Hindlimb muscle (tissue), 1 donor: ENCODE results near the gene RAP1GDS1. TPM values are rescaled to one million over a fixed set of nuclear protein-coding genes. Genes with fewer than 3 reads are reported as not detected.
"Not testable (repeated sequence)": the region's sequence is repeated elsewhere in the genome, so short reads cannot be mapped to it uniquely, and the experiment has no call there.

Experiments used
- DNase-seq: peaks from one replicate; pipeline ENCODE4 v3.0.0-alpha.2; 2013
- polyA plus RNA-seq: library from polyadenylated mRNA; unstranded; fragments of 120-200 nt; gene quantifications from one replicate; pipeline ENCODE4 v1.2.1, GENCODE V29; 2013; ENCODE audit not compliant: insufficient read length

RAP1GDS1 gene
- polyA plus RNA-seq, 1 donor = 24.0 TPM

DNA sequence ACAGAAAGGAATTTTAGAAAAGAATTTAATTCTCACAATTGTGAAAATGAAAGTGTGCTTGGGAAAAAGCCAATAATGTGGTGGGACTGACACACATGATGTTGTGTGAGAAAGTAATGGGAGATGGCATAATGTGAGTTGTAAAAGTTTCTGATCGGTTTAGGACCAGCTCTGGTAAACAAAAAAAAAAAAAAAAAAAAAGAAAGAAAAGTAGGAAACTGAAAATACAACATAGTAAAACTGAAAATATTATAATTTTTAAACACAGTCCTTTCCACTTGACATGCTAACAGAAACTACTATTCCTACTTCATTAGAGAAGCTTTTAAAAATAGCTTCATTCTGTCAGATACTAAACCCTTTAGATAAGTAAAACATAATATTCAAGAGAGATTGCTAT is 28.2 kb downstream of the RAP1GDS1 start:
- DNase-seq = no peak

DNA sequence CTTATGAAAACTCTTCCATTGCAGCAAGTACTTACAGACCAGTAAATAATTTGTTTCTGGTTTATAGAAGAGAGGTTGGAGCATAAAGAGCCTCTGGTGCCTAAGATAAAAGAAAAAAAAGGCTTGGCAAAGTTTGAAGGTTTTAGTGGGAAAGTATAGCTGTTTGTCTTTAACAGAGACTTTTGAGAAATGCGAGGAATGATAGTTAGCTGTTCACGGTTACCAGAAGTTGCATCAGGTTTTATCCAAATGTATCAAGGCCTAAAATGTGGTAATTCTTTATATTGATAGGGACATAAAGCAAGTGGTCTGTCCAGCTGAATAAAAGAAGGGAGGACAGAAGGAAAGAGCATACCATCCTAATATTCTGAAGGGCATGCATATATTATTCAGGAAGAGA is 29.3 kb downstream of the RAP1GDS1 start:
- DNase-seq = no peak

DNA sequence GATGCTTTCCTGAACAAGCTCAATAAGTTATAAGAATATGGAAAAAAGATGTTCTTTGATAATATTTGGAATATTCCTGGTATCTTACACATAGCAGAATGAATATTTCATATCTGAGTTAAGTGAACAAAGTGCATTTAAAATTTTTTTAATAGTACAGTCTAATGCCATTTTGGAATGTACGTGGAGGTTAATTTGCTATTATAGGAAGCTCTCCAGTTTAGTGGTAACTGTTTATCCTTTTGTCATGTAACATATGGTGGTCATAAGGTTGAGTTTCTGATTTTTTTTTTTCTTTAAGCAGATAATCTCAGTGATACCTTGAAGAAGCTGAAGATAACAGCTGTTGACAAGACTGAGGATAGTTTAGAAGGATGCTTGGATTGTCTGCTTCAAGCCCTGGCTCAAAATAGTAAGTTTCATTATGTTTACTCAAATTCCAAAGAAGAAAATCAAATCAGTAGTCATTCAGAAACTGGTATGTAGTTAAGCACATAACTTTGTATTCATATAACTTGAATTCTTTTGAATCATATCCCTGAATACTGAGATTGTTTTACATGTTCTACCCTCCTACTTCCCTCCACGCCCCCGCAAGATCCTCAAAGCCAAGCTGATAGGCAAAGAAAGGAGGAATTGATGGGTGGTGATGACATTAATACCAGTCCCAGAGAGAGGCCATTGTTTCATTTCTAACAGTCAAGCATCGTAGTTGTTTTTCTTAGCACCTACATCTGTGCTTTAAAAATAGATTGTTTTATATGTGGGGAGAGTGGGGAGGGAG is 32.1 kb downstream of the RAP1GDS1 start:
- no peak for DNase-seq

DNA sequence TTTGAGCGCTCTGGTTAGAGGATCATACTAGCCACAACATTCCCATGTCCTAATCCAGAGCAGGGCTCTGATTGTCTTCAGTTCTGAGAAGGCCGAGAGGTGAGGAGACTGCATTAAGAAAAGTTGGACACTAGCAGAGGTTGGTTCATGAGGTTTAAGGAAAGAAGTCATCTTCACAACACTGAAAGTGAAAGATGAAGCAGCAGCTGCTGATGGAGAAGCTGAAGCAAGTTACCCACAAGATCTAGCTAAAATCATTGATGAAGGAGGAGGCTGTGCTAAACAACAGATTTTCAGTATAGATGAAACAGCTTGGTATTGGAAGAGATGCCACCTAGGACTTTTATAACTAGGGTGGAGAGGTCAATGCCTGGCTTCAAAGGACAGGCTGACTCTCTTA is 36.8 kb downstream of the RAP1GDS1 start:
- no peak for DNase-seq

DNA sequence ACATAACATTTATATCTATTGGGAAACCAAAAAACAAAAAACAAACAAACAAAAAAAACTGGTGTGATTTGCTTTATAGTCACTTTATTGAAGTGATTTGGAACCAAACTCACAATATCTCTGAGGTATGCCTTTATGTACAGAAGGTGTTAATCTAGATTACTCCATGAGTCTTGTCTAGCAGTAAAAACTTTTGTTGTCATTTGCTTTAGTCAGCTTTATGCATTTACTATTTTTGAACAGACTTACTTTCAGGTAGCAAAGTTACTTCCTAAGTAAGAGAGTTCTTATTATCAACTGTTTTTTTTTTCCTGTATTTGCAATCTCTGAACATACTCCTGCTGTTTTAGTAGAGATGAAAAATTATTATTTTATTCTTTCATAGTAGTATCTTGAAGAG is 39.5 kb downstream of the RAP1GDS1 start:
- no peak for DNase-seq

DNA sequence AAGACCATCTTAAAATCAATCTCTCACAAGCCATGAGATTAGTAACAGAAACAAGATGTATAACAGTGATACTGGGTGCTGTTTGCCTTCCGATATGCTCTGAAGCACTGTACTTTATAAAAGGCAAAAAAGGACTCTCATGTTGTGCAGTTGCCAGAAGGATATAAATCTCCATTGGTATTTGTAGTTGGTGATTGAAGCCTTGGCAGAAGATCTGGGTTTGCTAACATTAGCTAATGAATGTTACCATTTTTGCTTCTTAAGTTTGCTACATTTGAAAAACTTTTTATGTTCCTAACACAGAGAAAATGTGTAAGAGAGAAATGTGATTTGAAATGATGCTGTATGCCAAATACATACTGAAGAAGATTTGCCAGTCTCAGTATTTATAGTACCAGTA is 44.4 kb downstream of the RAP1GDS1 start:
- no peak for DNase-seq

DNA sequence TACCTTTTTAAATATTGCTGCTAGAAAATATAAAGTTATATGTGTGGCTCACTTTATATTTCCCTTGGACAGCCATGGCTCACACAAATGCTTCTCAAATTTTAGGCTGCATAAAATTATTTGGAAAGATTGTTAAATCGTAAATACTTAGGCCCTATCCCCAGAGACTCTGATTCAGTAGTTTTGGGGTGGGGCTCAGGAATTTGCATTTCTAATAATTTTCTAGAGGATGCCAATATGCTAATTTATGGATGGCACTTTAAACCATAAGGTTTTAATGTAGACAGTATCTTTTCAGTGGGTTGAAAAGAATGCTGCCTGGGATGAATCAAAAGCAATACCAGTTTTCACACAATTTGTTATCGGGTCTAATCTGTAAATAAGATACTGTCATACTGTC is 49.7 kb downstream of the RAP1GDS1 start:
- DNase-seq = no peak

DNA sequence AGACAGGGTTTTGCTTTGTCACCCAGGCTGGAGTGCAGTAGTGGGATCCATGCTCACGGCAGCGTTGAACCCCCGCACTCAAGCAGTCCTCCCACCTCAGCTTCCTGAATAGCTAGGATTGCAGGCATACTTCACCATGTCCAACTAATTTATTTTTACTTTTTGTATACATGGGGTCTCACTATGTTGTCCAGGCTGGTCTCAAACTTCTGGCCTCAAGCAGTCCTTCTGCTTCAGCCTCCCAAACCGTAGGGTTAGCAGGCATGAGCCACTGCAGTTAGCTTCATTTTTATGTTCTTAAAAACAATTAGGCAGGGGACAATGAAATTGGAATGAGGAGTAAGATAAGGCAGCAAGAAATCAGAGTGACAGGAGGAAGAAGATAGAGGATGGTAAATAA is 50.5 kb downstream of the RAP1GDS1 start:
- DNase-seq = no peak

DNA sequence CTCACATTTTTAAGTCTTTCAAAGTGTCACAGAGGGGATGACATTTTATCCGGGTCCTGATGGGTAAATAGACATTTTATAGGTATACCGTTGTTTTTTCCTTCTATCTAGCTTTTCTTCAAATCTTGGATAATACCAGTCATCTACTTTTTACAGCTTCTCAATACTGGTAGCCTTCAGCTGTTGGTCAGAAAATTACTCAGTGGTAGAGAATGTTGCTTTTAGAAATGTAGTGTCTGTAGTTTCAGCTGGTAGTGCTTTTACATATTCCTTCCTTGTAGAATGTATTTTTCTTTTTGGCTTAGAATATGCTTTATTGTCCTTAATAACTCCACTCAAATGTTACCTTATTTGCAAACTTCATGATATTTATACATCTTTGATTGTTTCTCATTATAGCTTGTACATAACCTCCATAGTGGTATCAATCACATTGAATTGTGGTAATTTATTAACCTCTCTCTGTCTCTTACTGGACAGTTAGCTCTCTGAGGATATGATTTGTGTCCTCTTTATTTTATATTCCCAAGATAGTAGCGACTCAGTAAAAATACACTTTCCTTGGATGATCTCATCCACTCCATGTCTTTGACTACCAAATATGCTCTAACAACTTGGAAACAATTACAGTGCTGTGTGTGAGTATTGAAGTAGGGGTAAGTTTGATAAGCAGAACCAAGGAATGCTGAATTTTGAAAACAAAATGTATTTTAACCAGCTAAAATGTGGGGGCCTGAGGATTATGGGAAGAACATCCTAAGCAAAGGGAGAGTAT is 53.8 kb downstream of the RAP1GDS1 start:
- no peak for DNase-seq

DNA sequence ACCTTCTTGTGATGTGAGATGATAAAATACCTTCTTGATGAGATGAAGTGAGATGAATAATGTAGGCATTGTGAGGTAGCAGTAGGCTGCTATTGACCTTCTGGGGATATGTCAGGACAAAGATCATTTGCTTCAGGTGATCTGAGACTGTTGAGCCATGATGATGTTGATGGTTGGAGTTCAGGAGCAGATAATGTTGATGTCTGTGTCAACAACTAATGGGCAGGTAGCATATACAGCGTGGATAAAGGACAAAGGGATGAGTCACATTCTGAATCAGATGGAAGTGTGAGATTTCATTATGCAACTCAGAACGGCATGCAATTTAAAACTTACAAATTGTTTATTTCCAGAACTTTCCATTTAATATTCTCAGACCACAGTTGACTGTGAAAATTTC is 57.3 kb downstream of the RAP1GDS1 start:
- no peak for DNase-seq

DNA sequence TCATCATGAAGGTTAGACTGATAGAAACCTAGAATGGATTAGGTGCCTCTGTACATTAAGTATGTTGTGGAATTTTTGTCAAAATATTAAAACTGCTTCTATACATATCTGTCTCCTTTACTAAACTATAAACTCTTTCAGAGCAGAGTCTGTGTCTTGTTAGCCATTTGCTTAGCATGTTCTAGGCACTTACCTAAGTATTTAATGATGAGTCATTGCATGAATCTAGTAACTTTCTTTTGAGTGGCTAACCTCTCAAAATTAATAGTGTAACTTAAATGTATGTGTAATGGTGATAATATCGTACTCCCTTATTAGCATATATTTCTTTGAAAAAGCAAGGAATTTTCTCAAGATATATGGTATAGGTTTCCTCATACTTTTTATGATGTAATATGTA is 57.8 kb downstream of the RAP1GDS1 start:
- DNase-seq = no peak

DNA sequence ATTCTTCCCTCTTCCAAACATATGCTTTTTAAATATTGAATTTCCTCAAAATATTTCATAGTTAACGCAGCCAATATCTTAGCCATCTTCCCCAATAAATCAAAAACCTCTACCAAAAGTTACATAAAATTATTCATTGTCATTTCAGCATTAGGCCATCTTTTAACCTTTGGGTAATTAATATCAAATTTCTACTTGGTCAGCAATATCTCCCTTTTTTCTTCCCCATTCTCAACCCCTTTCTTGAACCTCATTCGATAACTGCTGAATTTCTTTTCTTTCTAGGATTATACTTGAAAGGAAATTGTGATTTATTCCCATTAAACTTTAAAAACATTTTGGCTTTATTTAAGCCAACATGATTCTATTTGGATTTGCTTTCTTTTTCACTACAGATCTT is 65.0 kb downstream of the RAP1GDS1 start:
- DNase-seq = no peak

DNA sequence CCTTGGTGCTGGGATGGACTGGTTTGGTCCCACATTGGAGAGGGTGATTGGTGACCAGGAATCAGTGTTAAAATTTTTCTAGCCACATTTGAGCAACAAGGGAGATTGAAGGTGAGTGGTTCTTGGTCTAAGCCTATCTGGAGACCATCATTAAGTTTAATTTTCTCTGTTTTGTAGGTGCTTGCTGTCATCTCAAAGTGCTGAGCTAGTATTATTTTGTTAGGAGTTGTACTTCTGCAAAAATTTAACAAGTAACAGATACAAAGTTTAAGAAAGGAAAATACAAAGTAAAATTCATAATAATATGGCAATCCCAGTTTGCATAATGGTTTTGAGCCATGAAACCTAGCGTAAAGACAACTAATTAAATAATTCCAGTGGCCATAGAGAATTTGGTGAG is 66.5 kb downstream of the RAP1GDS1 start:
- DNase-seq = no peak

DNA sequence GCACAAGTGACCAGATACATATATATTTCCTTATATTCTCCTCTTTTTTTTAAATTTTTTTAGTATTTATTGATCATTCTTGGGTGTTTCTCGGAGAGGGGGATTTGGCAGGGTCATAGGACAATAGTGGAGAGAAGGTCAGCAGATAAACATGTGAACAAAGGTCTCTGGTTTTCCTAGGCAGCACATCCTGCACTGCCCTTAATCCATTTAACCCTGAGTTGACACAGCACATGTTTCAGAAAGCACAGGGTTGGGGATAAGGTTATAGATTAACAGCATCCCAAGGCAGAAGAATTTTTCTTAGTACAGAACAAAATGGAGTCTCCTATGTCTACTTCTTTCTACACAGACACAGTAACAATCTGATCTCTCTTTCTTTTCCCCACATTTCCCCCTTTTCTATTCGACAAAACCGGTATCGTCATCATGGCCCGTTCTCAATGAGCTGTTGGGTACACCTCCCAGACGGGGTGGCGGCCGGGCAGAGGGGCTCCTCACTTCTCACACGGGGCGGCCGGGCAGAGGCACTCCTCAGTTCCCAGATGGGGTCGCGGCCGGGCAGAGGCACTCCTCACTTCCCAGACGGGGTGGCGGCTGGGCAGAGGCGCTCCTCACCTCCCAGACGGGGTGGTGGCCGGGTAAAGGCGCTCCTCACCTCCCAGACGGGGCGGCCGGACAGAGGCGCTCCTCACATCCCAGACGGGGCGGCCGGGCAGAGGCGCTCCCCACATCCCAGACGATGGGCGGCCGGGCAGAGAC is 68.9 kb downstream of the RAP1GDS1 start:
- not testable (repeated sequence) for DNase-seq

DNA sequence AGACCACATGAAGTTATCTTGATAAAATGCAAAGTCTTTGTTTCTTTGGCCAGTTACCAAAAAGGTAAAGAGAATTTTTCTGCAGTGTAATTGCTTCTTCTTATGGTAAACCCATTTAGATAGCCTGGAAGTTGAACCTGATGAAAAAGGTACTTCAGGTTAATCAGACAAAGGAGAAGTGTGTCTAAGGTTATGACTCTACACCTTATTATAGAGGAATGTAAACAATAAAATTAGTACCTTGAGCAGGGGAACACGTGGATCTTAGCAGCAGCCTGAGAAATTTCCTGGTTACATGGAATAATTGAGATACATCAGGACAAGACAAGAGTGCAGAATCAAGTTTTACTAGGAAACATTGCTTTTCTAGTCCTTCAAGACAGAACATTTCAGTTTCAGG is 70.8 kb downstream of the RAP1GDS1 start:
- no peak for DNase-seq

DNA sequence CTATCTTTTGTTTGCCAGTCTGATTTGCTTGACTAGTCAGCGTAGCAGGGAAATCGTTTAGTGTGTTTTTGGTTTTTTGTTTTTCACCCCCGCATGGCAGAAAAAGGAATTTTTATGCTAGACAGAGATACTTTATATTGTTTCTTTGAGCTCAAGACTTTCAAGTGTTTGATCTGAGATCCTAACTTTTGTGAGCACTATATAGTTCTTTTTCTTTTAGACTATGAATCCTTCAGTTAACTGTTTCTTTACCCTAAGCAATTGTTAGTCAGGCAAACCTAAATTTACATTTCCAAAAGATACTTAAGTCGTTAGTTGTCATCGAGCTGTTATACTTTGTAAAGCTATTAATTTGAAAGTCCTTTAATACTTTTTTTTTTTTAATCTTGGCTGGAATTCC is 73.3 kb downstream of the RAP1GDS1 start:
- no peak for DNase-seq

DNA sequence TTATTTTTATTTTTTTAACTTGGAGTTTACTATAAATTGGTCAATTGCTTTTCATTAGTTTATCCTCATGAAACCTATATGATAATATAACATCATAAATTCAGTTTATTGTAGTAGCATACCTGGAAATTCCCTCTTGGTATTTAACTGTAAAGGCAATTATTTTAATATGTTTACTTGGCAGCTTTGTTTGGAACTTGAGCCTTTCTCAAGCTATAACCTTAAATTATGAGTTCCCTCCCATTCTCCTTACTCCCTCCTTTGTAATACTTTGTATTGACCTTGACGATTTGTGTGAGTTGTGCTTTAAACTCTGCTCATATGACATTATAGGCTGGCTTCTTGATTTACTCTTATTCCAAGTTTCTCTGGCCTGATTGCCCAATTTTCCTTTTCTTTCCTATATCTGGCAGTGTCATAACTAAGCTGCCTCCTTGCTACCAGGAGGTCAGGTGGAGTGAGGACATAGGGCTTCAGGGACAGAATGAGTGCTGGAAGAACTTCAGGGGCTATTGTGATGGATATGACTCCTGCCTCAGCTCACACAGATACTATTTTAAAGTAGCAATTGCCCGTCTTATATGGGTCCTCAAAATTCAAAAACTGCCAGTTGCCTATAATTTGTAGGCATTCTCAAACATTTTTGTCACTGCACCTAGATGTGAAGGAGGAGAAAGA is 77.7 kb downstream of the RAP1GDS1 start:
- DNase-seq = no peak

DNA sequence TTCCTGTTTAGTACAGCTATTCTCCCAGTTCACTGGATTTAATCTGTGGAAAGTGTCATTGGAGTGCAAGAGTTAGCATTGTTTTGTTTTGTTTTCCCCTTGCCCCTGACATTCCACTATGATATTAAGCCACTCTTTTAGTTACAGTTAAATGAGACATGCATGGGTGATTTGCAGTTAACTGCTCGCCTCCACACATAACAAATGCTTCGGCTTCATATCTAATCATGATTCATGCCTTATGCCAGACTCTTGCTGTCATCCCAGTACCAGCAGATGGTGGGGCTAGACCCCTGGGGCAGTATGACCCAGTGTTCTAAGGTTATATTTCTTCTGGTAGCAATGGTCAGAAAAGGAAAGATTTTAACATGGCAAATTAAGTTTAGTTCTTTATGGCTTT is 80.1 kb downstream of the RAP1GDS1 start:
- no peak for DNase-seq

DNA sequence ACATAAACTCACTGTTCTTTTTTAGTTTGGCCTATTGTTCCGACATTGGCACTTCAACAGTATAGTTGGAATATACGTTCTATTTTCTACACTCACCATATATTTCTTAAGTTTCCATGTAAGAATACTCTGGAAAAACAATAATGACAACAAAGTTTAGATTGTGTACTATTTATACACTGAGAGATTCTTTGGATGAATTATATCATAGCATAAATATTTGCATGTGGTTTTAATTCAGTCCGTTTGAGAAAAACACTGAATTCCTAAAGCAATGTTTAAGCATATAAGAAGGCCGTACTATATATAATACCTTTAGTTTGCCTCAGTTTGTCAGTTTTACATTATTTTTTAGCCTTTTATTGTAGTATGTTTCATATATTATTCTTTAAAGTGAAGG is 82.4 kb downstream of the RAP1GDS1 start:
- DNase-seq = no peak

DNA sequence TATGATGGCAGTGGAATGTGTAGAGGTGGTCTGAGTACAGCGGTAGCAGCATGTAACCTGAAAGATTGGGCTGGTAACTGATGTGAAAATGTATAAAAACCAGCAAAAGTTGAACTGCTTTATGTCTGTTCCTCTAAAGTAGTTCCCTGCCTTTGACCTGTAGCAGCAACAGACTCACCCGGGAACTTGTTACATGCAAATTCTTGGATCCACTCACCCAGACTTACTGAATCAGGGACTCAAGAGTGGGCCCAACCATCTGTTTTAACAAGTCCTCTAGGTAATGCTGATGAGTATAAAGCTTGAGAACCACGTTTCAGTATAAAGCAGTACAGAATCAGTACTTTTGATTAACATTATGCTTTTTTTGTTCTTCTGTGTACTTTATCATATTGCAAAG is 84.7 kb downstream of the RAP1GDS1 start:
- DNase-seq = no peak

DNA sequence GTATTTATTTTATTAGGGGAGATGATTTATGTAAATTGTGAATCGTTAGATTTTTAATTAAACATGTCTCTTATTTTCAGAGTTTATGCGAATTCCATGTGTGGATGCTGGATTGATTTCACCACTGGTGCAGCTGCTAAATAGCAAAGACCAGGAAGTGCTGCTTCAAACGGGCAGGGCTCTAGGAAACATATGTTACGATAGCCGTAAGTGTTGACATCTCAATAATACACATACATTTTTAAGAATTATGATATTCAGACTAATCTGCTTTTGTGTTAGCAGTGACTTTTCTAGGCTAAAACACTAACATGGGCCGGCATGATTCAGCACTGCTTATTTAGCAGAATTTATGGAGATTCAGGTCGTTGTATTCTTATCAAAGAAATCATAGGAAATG is 91.2 kb downstream of the RAP1GDS1 start:
- DNase-seq = no peak

DNA sequence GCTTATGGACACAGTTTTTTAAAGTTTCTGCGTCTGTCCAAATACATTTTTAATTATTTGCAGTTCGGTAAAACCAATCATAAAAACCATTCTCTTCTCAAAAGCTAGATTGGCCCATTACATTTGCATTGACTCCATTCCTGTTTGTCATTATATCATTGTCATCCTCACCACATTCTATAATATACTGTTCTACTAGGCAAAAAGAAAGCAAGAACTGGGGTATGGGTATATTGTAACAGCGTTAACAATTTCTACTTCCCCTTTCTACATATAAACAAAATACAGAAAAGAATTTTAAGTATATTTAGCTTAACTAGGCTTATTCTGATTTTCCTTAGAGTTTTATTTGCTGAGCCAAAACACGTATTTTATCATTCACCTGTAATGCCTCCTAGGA is 91.8 kb downstream of the RAP1GDS1 start:
- no peak for DNase-seq
